GM10266 (cell line): Measurements from ENCODE around the gene PHF20.

ENCODE experiments used
- DNase-seq: peaks from one replicate; pipeline ENCODE4 v3.0.0; 2012; ENCODE audit errors: extremely low spot score
- TF ChIP-seq, protein P1 (sequence below): IDR thresholded peaks from 2 replicates; pipeline ENCODE4 v1.5.1; 2012; ENCODE audit warnings: mild to moderate bottlenecking, low read depth; ENCODE audit not compliant: control insufficient read depth, insufficient read depth; ENCODE audit errors: missing control alignments

PHF20 gene

DNA sequence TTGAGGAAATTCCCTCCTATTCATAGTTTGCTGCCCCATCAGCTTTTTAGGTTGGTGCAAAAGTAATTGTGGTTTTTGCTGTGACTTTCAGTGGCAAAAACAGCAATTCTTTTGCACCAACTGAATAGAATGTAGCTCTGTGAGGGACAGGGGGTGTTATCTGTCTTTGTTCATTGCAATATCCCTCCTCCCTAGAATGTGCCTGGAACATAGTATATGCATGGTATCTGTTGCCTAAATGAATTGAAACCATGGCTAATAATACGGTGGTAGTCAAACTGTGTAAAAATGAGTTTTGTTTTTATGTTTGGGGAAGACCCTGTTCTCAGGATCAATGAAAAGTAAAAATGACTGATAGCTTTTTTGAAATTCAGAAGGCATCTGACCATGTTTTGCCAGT, 137.4 kb downstream of the PHF20 start:
- DNase-seq, result no peak
- TF ChIP-seq, protein P1, sequence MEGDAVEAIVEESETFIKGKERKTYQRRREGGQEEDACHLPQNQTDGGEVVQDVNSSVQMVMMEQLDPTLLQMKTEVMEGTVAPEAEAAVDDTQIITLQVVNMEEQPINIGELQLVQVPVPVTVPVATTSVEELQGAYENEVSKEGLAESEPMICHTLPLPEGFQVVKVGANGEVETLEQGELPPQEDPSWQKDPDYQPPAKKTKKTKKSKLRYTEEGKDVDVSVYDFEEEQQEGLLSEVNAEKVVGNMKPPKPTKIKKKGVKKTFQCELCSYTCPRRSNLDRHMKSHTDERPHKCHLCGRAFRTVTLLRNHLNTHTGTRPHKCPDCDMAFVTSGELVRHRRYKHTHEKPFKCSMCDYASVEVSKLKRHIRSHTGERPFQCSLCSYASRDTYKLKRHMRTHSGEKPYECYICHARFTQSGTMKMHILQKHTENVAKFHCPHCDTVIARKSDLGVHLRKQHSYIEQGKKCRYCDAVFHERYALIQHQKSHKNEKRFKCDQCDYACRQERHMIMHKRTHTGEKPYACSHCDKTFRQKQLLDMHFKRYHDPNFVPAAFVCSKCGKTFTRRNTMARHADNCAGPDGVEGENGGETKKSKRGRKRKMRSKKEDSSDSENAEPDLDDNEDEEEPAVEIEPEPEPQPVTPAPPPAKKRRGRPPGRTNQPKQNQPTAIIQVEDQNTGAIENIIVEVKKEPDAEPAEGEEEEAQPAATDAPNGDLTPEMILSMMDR, result no peak

DNA sequence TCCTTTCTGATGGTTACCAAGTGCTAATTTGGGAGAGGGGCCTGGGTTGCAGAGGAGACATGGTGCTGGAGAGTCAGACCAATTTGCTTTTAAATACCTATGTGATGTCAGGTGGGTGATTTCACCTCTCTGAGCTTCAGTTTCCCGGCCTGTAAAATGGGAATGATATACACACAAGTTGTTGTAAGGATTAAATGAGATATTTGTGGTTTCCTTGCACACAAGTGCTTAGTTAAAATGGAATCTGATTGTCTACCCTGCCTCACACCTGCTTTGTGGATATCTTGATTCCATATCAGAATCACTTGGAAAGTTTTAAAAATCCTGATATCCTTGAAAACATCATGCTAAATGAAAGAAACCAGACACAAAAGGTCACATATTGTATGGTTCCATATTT, 138.0 kb downstream of the PHF20 start:
- DNase-seq, result no peak
- TF ChIP-seq, protein P1, result no peak

DNA sequence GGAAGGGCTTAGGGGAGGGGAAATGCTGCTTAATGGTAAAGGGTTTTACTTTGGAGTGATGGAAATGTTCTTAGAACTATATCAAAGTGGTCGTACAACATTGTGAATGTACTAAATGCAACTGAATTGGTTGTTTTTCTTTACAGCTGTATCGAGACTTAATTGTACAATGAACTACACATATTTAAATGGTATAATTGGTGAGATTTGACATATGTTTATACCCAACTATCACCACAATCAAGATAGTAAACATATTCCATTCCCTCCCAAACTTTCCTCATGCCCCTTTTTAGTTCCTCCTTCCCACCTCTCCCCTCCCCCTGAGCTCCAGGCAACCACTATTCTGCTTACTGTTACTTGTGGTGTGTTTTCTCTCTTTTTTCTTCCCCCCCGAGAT, 138.4 kb downstream of the PHF20 start:
- TF ChIP-seq, protein P1, result no peak
- no peak for DNase-seq

- TF ChIP-seq, protein P1, result no peak
- DNase-seq, result no peak
These were observed 141.1 kb downstream of the PHF20 start for GRCh38 chr20:35912881-35913280.

- no peak for DNase-seq
- TF ChIP-seq, protein P1, result no peak
These were observed 145.3 kb downstream of the PHF20 start for GRCh38 chr20:35917077-35917476.

DNA sequence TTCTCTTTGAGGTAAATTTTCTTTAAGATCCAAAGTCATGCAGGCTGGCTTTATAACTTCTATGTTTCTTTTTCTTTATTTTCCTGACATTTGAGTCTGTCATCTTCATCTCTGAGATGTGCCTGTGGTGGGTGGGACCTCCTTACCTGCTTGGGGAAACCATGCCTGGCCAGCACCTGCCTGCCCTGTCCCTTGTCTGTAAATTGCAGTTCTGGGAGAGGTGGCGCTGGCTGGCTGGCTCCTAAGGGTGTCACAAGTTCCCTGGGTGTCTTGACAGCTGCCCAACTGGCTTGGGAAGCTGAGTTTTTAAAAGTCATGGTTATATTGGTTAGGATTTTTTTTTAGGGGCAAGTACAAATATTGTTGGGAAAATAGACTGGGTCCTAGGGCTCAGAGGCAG, 146.2 kb downstream of the PHF20 start:
- TF ChIP-seq, protein P1, result no peak
- no peak for DNase-seq

DNA sequence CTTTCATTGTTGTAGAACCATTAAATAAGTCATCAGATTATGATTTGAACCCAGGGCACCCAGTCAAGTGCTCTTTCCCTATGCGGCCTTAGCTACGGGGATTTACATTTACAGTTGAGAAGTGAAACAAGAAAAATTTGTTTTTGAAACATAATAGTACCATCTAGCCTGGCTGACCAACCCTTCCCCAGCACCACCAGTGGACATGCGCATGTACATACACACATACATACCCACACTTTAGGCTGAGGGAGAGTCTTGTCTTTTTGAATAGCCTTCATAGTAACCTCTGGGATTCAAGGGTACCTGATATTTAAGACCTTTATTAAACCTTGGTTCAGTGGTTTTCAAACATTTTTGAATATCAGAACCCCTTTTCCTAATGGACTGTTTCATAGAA, 148.7 kb downstream of the PHF20 start:
- DNase-seq, result no peak
- TF ChIP-seq, protein P1, result no peak
